Measurements from ENCODE around the gene FBN1. TPM values are rescaled to one million over a fixed set of nuclear protein-coding genes. Genes with fewer than 3 reads are reported as not detected.
A peak's percentile ranks its signal among the peaks of the same experiment; 100 is the strongest.

The FBN1 gene
- total RNA-seq, 1 donor from 2014 or later: 54.0 TPM

- Mint-ChIP-seq H3K4me1 (ENCODE audit: unreplicated experiment) (no peaks in the 10 kb centered on the region), H3K4me3 (ENCODE audit: unreplicated experiment) (peak overlapping the region; percentile 13), H3K36me3 (ENCODE audit: low read depth, unreplicated experiment) (peaks cover 10% of the 10 kb centered on the region), H3K27me3 (ENCODE audit: unreplicated experiment) (peaks cover 4% of the 10 kb centered on the region), H3K9me3 (ENCODE audit: unreplicated experiment) (no peaks in the 10 kb centered on the region), H3K27ac (ENCODE audit: unreplicated experiment) (no peak overlapping the region)
- no peak for DNase-seq (ENCODE audit: low spot score)
- no peak for TF ChIP-seq CTCF (IDR thresholded peaks at IDR 0.05; ENCODE audit: unreplicated experiment)
Observed at GRCh38 chr15:48471073-48471472, 174.4 kb downstream of the FBN1 start.

GRCh38 chr15:48470096-48470495 is 175.4 kb downstream of the FBN1 start:
- Mint-ChIP-seq H3K36me3 (ENCODE audit: low read depth, unreplicated experiment) (peaks cover 14% of the 10 kb centered on the region), H3K4me1 (ENCODE audit: unreplicated experiment) (no peaks in the 10 kb centered on the region), H3K9me3 (ENCODE audit: unreplicated experiment) (no peaks in the 10 kb centered on the region), H3K4me3 (ENCODE audit: unreplicated experiment) (no peak overlapping the region), H3K27me3 (ENCODE audit: unreplicated experiment) (peaks cover 4% of the 10 kb centered on the region), H3K27ac (ENCODE audit: unreplicated experiment) (no peak overlapping the region)
- DNase-seq (ENCODE audit: low spot score): no peak
- no peak for TF ChIP-seq CTCF (IDR thresholded peaks at IDR 0.05; ENCODE audit: unreplicated experiment)

- H3K36me3 Mint-ChIP-seq (ENCODE audit: low read depth, unreplicated experiment): peaks cover 14% of the 10 kb centered on the region
- no peaks in the 10 kb centered on the region for H3K4me1 Mint-ChIP-seq (ENCODE audit: unreplicated experiment)
- peak overlapping the region; percentile 19 for H3K4me3 Mint-ChIP-seq (ENCODE audit: unreplicated experiment)
- no peak overlapping the region for H3K27ac Mint-ChIP-seq (ENCODE audit: unreplicated experiment)
- H3K9me3 Mint-ChIP-seq (ENCODE audit: unreplicated experiment): no peaks in the 10 kb centered on the region
- no peak for TF ChIP-seq CTCF (IDR thresholded peaks at IDR 0.05; ENCODE audit: unreplicated experiment)
- H3K27me3 Mint-ChIP-seq (ENCODE audit: unreplicated experiment): peaks cover 4% of the 10 kb centered on the region
- DNase-seq (ENCODE audit: low spot score): no peak
Observed at GRCh38 chr15:48469681-48470080, 175.8 kb downstream of the FBN1 start.

- no peak for TF ChIP-seq CTCF (IDR thresholded peaks at IDR 0.05; ENCODE audit: unreplicated experiment)
- peaks cover 14% of the 10 kb centered on the region for H3K36me3 Mint-ChIP-seq (ENCODE audit: low read depth, unreplicated experiment)
- H3K4me1 Mint-ChIP-seq (ENCODE audit: unreplicated experiment): no peaks in the 10 kb centered on the region
Observed at GRCh38 chr15:48469271-48469670, 176.2 kb downstream of the FBN1 start.

GRCh38 chr15:48467801-48468200 is 177.7 kb downstream of the FBN1 start:
- H3K4me3 Mint-ChIP-seq (ENCODE audit: unreplicated experiment): no peak overlapping the region
- H3K9me3 Mint-ChIP-seq (ENCODE audit: unreplicated experiment): no peaks in the 10 kb centered on the region
- peaks cover 4% of the 10 kb centered on the region for H3K27me3 Mint-ChIP-seq (ENCODE audit: unreplicated experiment)
- no peak for DNase-seq (ENCODE audit: low spot score)
- no peak overlapping the region for H3K27ac Mint-ChIP-seq (ENCODE audit: unreplicated experiment)
- TF ChIP-seq CTCF (IDR thresholded peaks at IDR 0.05; ENCODE audit: unreplicated experiment): no peak
- H3K36me3 Mint-ChIP-seq (ENCODE audit: low read depth, unreplicated experiment): peaks cover 21% of the 10 kb centered on the region
- no peaks in the 10 kb centered on the region for H3K4me1 Mint-ChIP-seq (ENCODE audit: unreplicated experiment)

More at GRCh38 chr15:48469271-48469670, 176.2 kb downstream of the FBN1 start:
- Mint-ChIP-seq H3K9me3 (ENCODE audit: unreplicated experiment) (no peaks in the 10 kb centered on the region), H3K27ac (ENCODE audit: unreplicated experiment) (no peak overlapping the region), H3K4me3 (ENCODE audit: unreplicated experiment) (peak overlapping the region; percentile 19), H3K27me3 (ENCODE audit: unreplicated experiment) (peaks cover 4% of the 10 kb centered on the region)
- no peak for DNase-seq (ENCODE audit: low spot score)
